Osteoblast (primary cell): ENCODE results near the gene ZNF189. TPM values are rescaled to one million over a fixed set of nuclear protein-coding genes. Genes with fewer than 3 reads are reported as not detected.
A peak's percentile ranks its signal among the peaks of the same experiment; 100 is the strongest.

Source experiments
- DNase-seq: peaks from one replicate; pipeline ENCODE4 v3.0.0; 2011; ENCODE audit warnings: low spot score, mixed read lengths; ENCODE audit not compliant: insufficient read length; ENCODE audit errors: missing footprints
- H2AFZ ChIP-seq: 2 replicates; pipeline ENCODE4 v1.6.0; 2011; ENCODE audit warnings: mild to moderate bottlenecking, low read length
- H3K27ac ChIP-seq: 2 replicates; pipeline ENCODE4 v1.5.1; 2011; ENCODE audit warnings: mild to moderate bottlenecking, low read depth, low read length, moderate library complexity
- H3K27me3 ChIP-seq: 2 replicates; pipeline ENCODE4 v1.6.0; 2012; ENCODE audit warnings: mild to moderate bottlenecking, control low read depth, inconsistent platforms, low read length, moderate library complexity; ENCODE audit not compliant: insufficient read depth
- H3K36me3 ChIP-seq: 2 replicates; pipeline ENCODE4 v1.5.1; 2011; ENCODE audit warnings: mild to moderate bottlenecking, low read length, control low read depth, moderate library complexity; ENCODE audit not compliant: insufficient read depth
- H3K4me1 ChIP-seq: 2 replicates; pipeline ENCODE4 v1.5.1; 2011; ENCODE audit warnings: mild to moderate bottlenecking, low read length, control low read depth, moderate library complexity; ENCODE audit not compliant: insufficient read depth
- H3K4me2 ChIP-seq: 2 replicates; pipeline ENCODE4 v1.6.0; 2011; ENCODE audit warnings: mild to moderate bottlenecking, low read length; ENCODE audit not compliant: insufficient read depth
- H3K4me3 ChIP-seq: fragments of 200-600 bp; sonication (generic); 3 replicates; pipeline ENCODE4 v1.5.1; 2012; ENCODE audit warnings: mild to moderate bottlenecking, low read length, inconsistent platforms; ENCODE audit not compliant: insufficient read depth
- H3K79me2 ChIP-seq: 2 replicates; pipeline ENCODE4 v1.6.0; 2012; ENCODE audit warnings: mild to moderate bottlenecking, low read length, control low read depth, inconsistent platforms; ENCODE audit not compliant: insufficient read depth
- H3K9me3 ChIP-seq: 2 replicates; pipeline ENCODE4 v1.5.1; 2011; ENCODE audit warnings: low read depth, low read length, control low read depth
- H4K20me1 ChIP-seq: 2 replicates; pipeline ENCODE4 v1.6.0; 2012; ENCODE audit warnings: mild to moderate bottlenecking, low read length, control low read depth; ENCODE audit not compliant: insufficient read depth
- total RNA-seq: library from RNA; depleted of rRNA; stranded (reverse); fragments of >200 nt; gene quantifications from 2 replicates; pipeline ENCODE4 v1.2.3, GENCODE V29; 2012
- TF ChIP-seq, protein P1 (sequence below): IDR thresholded peaks from 2 replicates; pipeline ENCODE4 v1.5.1; 2011; ENCODE audit warnings: mild to moderate bottlenecking, low read depth, low read length, moderate library complexity; ENCODE audit errors: extremely low read depth

Gene ZNF189
- total RNA-seq, 1 donor: 17.7 TPM

DNA sequence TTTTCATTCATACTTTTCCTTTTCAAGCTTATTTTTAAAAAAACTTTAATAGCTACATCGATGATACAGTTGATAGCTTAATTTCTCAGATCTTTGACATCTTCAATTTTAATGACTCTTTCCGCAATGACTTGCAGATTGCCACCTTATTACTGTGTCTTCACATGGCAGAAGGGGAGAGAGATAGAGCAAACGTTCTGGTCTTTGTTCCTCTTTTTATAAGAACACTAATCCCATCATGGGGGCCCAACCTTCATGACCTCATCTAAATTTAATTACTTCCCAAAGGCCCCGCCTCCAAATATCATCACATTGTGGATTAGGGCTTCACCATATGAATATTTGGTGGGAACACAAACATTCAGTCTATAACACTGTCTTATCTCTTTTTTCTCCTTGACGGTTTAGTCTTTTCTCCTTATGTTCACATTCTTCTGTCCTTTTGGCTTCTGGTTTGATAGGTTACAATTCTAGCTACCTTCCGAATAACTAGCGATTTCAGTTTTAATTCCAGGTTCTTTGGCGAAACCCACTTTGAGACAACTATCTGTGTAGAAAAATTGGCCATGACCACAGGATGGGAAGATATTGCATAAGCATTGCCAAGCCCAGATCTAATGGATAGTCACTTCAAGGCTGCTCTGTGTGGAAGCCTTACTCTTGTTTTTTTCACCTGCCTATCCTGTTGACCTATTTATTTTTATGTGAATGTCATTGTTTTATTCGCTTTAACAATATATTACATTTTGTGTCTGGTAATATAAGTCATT, 5.0 kb downstream of the ZNF189 start:
- Histone ChIP-seq H3K36me3 (peaks cover 86% of the 10 kb centered on the region), H3K27me3 (no peaks in the 10 kb centered on the region), H3K4me2 (no peak overlapping the region), H3K27ac (no peak overlapping the region), H3K4me3 (no peak overlapping the region), H3K79me2 (peaks cover 37% of the 10 kb centered on the region), H3K9me3 (peaks cover 22% of the 10 kb centered on the region), H2AFZ (no peak overlapping the region), H3K4me1 (peaks cover 10% of the 10 kb centered on the region), H4K20me1 (no peaks in the 10 kb centered on the region)
- TF ChIP-seq, protein P1, sequence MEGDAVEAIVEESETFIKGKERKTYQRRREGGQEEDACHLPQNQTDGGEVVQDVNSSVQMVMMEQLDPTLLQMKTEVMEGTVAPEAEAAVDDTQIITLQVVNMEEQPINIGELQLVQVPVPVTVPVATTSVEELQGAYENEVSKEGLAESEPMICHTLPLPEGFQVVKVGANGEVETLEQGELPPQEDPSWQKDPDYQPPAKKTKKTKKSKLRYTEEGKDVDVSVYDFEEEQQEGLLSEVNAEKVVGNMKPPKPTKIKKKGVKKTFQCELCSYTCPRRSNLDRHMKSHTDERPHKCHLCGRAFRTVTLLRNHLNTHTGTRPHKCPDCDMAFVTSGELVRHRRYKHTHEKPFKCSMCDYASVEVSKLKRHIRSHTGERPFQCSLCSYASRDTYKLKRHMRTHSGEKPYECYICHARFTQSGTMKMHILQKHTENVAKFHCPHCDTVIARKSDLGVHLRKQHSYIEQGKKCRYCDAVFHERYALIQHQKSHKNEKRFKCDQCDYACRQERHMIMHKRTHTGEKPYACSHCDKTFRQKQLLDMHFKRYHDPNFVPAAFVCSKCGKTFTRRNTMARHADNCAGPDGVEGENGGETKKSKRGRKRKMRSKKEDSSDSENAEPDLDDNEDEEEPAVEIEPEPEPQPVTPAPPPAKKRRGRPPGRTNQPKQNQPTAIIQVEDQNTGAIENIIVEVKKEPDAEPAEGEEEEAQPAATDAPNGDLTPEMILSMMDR: no peak
- DNase-seq: no peak

DNA sequence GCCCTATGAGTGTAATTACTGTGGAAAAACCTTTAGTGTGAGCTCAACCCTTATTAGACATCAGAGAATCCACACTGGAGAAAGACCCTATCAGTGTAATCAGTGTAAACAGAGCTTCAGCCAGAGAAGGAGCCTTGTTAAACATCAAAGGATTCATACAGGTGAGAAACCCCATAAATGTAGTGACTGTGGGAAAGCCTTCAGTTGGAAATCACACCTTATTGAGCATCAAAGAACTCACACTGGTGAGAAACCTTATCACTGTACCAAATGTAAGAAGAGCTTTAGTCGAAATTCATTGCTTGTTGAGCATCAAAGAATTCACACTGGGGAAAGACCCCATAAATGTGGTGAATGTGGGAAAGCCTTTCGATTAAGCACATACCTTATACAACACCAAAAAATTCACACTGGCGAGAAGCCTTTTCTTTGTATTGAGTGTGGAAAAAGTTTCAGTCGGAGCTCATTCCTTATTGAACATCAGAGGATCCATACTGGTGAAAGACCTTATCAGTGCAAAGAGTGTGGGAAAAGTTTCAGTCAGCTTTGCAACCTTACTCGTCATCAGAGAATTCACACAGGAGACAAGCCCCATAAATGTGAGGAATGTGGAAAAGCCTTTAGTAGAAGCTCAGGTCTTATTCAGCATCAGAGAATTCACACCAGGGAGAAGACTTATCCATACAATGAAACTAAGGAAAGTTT, 9.9 kb downstream of the ZNF189 start:
- H3K27ac ChIP-seq: no peak overlapping the region
- H3K4me2 ChIP-seq: no peak overlapping the region
- H3K9me3 ChIP-seq: peaks cover 44% of the 10 kb centered on the region
- no peaks in the 10 kb centered on the region for H3K79me2 ChIP-seq
- no peaks in the 10 kb centered on the region for H4K20me1 ChIP-seq
- TF ChIP-seq, protein P1: no peak
- no peaks in the 10 kb centered on the region for H3K27me3 ChIP-seq
- H3K4me1 ChIP-seq: no peaks in the 10 kb centered on the region
- peaks cover 58% of the 10 kb centered on the region for H3K36me3 ChIP-seq
- H2AFZ ChIP-seq: no peak overlapping the region
- H3K4me3 ChIP-seq: no peak overlapping the region
- DNase-seq: peak; percentile 26

DNA sequence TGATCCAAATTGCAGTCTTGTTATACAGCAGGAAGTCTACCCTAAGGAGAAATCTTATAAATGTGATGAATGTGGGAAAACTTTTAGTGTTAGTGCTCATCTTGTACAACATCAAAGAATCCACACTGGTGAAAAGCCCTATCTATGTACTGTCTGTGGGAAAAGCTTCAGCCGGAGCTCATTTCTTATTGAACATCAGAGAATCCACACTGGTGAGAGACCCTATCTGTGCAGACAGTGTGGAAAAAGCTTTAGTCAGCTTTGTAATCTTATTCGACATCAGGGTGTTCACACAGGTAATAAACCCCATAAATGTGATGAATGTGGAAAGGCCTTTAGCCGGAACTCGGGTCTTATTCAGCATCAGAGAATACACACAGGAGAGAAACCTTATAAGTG, 10.4 kb downstream of the ZNF189 start:
- Histone ChIP-seq H3K4me3 (no peak overlapping the region), H3K4me1 (no peaks in the 10 kb centered on the region), H3K27ac (no peak overlapping the region), H2AFZ (no peak overlapping the region), H3K9me3 (peaks cover 44% of the 10 kb centered on the region), H3K36me3 (peaks cover 52% of the 10 kb centered on the region), H3K4me2 (no peak overlapping the region), H4K20me1 (no peaks in the 10 kb centered on the region), H3K79me2 (no peaks in the 10 kb centered on the region), H3K27me3 (no peaks in the 10 kb centered on the region)
- DNase-seq: no peak
- TF ChIP-seq, protein P1: no peak

DNA sequence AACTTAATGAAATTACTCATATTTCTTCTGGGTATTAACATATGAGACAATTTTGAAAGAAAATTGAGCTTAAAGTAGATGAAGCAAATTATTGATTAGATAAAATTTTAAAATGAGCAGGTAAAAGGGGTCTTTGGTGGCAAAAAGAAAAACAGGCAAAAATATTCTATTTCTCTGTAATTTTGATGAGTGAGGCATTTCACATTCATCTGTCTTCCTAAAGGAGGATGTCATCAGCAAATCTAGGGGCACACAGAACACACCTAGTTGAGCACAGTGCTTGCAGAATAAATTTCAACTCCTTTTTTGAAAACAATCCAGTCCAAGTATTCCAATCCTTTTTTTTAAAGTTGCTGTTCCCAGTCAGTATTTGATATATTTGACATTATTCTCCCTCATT, 16.2 kb downstream of the ZNF189 start:
- no peaks in the 10 kb centered on the region for H4K20me1 ChIP-seq
- H3K36me3 ChIP-seq: no peaks in the 10 kb centered on the region
- no peak overlapping the region for H2AFZ ChIP-seq
- H3K9me3 ChIP-seq: peaks cover 10% of the 10 kb centered on the region
- H3K4me1 ChIP-seq: peaks cover 5% of the 10 kb centered on the region
- no peak for DNase-seq
- TF ChIP-seq, protein P1: no peak
- no peak overlapping the region for H3K27ac ChIP-seq
- no peak overlapping the region for H3K4me3 ChIP-seq
- H3K4me2 ChIP-seq: no peak overlapping the region
- H3K27me3 ChIP-seq: no peaks in the 10 kb centered on the region
- H3K79me2 ChIP-seq: no peaks in the 10 kb centered on the region
